HG03097 (cell line): Measurements from ENCODE around the gene FNDC5.
"Not testable (repeated sequence)": the region's sequence is repeated elsewhere in the genome, so short reads cannot be mapped to it uniquely, and the experiment has no call there.

Source experiments
- ATAC-seq: cut with Tn5 transposase; IDR thresholded peaks from one replicate; pipeline ENCODE4 v1.9.1; 2021; ENCODE audit not compliant: unreplicated experiment, low FRiP score

The FNDC5 gene

DNA sequence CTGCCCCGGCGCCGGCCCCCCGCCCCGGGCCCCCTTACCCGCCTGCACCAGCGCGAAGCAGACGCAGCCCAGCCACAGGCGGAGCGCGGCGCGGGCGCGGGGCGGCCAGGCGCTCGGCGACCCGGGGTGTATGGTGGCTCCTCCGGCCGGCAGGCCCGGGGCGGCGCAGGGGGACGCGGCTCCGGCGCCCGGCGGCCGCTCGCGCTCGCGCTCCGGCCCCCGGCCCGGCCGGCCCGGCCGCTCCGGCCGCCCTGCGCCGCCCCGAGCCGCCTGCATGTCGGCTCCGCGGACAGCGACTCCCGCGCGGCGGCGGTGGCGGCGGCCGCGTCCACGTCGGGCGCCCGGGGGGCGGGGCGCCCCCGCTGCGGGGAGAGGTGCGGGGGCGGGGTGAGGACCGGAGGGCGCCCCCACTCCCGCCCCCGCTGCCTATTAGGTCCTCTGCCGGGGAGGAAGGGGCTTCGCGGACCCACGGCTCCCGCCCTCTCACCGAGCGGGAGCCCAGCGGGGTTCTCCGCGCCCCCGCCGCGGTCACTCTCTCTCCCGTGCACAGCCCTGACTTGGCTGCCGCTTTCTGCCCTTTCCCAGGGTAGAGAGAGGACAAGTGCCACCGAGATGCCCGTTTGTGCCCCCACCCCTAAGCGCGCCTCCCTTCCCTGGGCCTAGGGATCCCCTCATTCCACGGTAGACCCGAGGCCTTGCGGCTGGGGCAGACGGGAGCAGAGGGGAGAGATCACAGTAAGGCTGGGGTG, at the start of gene FNDC5:
Gene FNDC5, minus strand, starts transcription at position 298 of the 749 bp plus-strand sequence.
- ATAC-seq, result no peak

DNA sequence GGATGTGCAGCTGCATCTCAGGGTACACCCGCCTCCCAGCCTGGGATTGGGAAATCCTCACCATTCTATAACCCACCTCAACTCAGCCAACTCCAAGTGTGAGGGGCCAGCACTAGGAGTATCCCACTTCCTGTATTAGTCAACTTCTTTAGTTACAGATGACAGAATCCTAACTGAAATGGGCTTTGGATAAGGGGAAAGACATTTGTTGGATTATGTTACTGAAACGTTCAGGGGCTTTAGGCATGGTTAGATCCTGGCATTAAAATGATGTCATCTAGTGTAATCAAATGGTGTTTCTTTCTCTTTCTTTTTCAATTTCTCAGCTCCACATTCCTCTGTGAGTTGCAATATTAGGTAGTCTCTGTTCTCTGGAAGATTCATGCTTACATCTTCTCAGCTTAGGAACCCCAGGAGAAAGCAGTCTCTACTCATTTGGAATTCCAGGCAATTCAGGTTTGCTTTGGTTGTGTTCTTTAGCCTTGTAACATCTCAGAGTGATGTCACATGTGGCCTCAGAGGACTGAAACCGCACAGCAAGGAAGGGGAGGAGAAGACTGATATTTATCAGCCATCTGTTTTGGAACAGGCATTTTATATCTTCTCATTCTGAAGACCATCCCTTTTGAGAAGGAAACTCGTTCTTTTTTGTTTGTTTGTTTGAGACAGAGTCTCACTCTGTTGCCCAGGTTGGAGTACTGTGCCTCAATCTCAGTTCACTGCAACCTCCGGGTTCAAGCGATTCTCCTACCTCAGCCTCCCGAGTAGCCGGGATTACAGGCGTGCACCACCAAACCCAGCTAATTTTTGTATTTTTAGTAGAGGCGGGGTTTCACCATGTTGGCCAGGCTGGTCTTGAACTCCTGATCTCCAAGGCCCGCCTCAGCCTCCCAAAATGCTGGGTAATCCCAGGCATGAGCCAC, 49.4 kb upstream of the FNDC5 start:
- ATAC-seq, result no peak

DNA sequence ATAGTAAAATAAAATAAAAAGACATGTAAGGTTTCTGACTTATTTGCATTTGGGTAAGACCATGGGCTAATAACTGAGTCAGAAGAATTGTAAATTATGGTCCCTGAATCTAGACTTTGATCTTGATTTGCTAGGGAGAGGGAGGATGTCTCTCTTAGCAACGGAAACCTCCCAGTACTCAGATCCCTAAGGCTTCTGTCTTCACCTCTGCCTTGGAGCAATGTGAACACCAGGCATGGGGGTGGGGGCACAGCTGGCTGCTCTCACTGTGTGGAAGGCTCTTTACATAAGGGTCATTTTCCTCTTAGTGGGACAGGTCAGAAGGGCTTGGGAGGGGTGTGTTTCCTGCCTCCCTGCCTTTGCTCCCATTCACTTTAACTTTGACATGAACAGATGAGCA, 47.5 kb upstream of the FNDC5 start:
- ATAC-seq, result no peak

DNA sequence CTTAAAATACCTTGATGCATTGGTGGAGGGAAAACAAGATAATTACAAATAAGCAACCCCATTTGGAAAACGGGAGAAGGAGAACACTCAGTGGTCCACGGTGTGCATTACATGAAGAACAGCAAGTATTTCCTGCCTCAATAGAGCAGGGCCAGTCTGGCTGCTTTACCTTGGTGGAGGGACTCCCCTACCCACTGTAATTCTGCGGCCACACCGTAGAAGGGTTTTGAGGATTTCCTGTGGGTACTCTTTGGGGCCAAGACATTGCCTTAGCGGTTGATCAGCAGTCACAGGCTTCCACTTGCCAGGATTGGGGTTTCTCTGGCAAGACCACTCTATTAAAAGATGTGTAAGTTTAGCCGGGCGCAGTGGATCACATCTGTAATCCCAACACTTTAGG, 46.8 kb upstream of the FNDC5 start:
- no peak for ATAC-seq

DNA sequence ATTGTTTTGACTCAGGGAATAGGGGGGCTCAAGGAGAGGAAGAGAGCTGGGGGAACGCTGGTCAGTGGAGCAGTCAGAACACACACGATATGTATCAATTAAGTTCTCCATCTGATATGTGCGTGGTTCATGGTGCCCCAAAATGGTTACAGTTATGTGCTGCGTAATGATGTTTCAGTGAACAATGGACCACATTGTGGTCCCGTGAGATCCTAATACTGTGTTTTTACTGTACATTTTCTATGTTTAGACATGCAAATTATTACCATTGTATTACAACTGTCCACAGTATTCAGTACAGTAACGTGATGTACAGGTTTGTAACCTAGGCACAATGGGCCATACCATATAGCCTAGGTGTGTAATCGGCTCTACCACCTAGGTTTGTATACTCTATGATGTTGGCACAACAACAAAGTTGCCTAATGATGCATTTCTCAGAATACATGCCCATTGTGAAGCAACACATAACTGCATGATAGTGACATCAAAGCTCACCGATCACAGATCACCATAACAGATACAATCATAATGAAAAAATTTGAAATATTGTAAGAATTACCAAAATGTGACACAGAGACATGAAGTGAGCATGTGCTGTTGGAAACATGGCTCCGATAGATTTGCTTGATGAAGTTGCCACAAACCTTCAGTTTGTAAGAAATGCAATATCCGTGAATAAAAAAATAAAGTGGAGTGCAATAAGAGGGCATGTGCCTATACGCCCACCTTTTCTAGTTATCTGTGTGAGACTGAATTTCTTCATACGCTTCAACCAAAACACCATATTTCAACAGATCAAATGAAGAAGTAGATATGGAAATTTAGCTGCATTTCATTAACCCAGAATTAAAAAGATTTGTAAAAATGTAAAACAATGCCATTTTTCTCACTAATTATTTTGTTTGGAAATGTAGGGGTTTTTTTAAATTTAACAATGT, 45.3 kb upstream of the FNDC5 start:
- no peak for ATAC-seq

DNA sequence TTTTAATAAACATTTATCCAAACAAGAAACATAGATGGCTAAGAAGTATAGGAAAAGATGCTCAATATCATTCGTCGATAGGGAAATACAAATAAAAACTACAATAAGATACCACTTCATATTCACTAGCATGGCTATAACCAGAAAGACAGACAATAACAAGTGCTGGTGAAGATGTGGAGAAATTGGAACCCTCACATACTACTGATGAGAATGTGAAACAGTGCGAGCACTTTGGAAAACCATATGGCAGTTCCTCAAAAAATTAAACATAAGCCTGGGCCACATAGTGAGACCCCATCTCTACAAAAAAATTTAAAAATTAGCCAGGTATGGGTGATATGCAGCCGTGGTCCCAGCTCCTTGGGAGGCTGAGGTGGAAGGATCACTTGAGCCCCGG, 39.6 kb upstream of the FNDC5 start:
- ATAC-seq, result no peak

DNA sequence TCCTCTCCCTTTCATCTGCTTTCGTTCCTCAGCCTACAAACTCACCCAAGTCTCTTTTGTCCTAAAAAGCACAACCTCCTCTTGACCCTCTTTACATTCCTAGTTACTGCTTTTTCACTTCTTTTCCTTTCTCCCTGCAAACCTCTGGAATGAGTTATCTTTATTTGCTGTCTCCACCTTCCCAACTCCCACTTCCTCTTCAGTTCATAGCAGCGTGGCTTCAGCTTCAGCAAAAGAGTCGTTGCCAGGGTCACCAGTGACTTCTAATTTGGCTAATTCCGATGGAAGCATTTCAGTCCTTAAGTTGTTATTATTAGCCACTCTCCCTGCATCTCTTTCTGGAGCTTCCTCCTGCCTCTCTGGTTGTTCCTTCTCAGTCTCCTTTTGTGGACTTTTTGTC, 36.7 kb upstream of the FNDC5 start:
- ATAC-seq, result no peak

DNA sequence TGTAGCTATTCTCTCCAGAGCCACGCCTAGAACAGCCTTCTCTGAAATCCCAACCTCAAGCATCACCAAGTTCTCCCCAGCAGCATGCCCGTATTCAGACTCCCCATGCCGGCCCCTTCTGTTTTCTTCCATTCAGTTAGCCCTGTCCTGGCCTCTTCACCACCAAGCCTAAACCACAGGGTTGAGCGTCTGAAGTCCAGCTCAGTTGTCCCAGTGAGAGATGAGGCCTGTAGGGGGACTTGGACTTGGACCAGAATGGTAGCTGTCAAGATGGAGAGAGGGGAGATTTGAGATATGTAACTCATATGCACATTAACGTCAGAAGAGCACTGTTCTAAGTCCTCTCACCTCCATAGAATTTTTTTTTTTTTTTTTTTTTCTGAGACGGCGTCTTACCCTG, 35.9 kb upstream of the FNDC5 start:
- ATAC-seq, result no peak

DNA sequence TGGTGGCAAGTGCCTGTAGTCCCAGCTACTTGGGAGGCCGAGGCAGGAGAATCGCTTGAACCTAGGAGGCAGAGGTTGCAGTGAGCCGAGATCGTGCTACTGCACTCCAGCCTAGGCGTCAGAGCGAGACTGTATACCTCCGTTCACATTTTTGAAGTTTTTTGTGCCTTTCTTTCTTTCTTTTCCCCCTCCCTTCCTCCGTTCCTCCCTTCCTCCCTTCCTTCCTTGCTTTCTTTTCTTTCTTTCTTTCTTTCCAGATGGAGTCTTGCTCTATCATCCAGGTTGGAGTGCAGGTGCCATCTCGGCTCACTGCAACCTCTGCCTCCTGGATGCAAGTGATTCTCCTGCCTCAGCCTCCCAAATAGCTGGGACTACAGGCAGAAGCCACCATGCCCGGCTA, 34.9 kb upstream of the FNDC5 start:
- ATAC-seq, result not testable (repeated sequence)

DNA sequence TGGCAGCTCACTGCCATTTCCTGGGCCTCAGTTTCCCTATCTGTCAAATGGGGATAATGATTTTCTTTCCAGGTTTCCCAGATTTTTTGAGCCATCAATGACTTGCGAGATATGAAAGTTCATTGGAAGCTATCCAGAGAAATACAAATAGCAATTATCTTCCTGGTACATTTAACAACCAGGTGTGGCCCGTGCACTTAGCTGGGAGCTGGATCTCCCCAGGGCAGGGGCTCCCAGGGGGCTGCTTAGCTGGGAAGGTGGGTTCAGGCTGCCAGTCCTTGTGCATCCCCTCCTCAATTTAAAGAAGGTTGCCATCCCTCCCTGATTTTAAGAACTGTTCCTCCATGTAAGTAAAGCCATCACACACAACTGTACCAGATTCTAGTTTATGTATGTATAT, 34.1 kb upstream of the FNDC5 start:
- no peak for ATAC-seq

DNA sequence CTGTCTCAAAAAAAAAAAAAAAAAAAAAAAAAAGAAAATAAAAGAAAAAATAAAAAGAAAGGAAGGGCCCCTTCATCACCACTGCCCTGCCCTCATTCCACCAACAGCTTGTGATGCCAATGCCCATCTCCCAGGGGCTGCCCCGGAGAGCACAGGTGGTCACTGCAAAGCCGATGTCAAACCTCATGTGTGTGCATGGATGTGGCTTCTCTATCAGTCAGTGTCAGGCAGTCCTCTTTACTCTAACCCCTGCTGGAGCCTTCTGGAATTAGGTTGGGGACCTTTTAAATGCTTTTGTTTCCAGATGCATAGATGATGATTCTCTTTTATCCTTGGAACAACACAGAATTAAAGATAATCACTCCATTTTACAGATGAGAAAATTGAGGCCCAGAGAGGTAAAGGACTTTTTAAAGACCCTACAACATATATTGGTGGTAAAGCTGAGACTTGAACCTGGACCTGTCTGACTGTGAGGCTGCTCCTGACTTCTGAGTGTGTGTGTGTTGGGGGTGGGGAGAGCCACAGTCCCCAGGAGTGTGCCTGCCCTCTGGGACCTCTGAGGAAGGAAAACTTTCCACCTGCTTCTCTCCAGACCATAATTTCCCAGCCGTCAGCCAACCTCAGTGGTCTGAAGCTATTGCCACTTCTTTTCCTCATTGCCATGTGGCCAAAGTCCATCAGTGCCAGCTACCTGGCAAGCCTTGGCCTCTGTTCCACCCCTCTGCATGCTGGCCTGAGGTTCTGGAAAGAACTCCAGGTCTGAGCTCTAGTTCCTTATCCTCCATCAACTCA, 33.5 kb upstream of the FNDC5 start:
- ATAC-seq, result no peak

DNA sequence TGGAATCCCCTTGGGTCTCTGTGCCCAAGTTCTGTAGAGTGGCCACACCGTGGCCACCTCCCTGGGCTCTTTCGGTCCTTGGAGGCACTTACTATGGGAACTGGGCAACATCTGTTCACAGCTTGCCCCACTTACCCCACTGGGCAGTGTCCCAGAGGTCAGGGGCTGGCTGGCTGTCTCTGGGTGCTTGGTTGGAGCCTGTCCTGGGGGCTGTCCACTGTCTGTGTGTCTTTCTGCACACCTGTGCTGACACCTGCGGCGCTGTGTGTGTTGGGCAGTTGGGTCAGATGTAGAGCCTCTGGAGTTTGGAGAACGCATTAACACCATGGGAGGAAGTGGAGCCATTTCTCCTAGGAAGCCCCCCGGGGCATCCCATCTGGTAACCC, 31.8 kb upstream of the FNDC5 start:
- no peak for ATAC-seq

DNA sequence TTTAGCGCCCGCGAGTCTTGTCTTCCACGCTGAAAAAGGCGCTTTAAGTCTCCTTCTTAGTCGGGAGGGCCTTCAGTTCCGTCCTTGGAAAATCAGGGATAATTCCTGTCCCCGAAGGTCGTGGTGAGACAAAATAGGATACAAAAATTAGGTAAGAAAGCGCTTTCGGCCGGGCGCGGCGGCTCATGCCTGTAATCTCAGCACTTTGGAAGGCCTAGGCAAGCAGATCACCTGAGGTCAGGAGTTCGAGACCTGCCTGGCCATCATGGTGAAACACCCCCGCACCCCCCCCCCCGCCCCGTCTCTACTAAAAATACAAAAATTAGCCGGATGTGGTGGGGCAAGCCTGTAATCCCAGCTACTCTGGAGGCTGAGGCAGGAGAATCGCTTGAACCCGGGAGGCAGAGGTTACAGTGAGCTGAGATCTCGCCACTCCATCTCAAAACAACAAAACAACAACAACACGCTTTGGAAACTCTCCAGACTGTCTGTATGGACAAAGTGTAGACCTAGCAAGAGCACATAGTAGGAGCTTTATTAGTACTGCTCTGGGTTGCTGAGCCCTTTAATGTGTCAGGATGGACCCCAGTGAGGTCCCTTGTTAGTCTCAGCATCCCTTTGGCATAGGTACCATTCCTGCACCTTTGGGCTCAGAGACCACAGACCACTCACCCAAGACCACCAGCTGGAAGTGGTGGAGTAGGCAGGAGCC, 31.3 kb upstream of the FNDC5 start:
- ATAC-seq, result no peak

DNA sequence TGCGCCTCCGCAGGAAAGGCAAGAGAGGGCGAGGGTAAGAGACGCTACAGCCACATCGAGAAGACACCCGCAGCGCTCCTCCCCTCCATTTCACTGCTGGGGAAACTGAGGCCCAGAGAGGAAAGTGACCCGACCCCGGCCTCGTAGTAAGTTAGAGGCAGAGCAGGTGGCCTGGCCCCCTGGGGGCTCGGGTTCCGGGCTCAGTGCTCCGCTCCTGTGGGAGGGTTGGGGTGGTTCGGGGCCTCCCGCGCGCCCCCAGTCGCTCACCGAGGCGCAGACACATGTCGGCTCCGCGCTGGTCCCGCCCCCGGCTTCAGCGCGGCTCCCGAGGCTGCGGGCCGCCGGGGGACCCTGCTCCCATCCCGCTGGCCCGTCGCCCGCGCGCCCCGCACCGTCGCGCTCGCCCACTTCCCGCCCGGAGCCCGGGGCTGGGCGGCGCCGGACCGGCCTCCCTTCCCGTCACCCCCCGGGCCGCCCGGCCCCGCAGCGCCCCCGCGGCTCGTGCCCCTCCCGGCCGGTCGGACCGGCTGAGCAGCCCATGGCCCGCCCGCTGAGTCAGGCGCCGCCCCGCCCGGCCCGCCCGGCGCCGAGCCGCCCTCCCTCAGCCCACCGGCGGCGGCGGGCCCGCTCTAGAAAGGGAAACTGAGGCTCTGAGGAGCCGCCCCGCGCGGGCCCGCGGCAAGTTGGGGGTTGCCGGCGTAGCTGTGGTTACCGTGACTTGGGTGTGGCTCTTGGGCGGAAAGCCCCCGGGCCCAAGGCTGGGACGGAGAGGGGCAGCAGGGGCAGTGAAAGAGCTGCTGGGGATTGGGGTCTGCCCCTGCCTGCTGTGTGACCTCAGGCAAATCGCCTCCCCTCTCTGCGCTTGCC, 30.5 kb upstream of the FNDC5 start, which contains the start of gene TMEM54:
Gene TMEM54, minus strand, starts transcription at position 434 of the 867 bp plus-strand sequence. Its CDS starts 151 bp downstream, at position 283.
- ATAC-seq, result no peak

DNA sequence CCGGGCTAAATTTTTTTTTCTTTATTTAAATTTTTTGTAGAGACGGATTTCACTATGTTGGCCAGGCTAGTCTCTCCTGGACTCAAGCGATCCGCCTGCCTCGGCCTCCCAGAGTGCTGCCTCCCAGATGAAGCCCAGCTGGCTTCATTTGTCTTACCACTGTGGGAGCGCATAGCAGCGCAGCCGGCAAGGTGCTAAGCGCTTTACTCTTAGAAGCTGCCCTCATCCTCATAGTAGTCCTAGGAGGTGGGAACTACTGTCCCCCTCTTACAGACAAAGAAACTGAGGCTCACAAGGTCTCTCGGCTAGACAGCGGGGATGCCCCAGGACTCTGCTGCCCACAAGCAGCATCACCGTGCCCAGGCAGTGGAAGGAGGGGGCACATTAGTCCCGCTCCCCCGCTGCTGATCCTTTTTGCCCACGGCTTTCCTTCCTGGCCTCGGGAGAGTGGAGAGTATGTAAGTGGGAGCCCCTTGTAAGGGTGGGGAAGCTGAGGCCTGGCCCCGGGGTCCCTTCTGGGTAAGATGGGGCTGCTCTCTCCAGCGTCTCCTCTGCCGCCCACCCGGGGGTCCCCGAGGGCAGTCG, 29.8 kb upstream of the FNDC5 start:
- ATAC-seq, result no peak

DNA sequence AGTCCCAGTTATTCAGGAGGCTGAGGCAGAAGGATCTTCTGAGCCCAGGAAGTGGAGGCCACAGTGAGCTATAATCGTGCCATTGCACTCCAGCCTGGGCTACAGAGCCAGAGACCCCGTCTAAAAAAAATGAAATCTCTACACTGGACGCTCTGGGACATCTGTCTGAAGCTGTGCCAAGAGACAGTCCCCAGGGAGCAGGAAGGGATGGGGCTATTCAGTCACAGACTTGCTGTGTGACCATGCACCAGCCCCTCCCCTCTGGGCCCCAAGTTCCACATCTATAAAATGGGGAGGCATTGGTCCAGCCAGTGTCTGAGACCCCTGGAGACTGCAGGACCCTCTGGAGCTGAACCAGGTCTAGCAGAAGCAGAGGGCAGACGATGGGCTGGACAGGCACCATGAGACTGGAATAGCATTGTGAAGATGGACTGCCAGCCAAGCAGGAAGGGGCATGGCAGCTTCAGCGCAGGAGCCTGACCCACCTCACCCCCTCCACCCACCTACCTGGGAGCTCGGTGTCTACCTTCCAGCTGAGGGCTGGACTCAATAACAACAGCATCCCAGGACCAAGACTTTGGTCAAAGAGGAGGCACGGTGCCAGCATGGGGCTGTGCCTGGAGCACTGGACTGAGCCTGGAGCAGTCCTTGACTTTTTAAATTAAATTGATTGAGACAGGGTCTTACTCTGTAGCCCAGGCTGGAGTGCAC, 29.0 kb upstream of the FNDC5 start:
- ATAC-seq, result no peak

DNA sequence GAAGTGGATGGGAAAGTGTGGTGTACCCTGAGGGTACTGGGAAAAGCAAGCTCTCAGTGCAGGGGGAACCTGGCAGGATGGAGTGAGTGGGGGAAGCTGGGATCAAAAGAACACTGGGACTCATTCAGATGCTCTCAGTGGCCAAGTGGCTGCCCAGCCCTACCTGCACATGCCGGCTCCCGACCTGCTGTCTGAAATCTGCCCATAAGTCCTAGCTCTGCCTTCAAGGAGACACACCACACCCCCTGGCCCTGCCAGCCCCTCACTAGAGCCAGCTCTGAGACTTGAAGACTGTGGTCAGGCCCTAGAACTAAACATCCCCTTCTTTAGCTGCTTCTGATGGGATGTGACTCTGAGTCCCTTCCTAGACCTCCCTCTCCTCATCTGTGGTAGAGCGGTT, 28.2 kb upstream of the FNDC5 start:
- no peak for ATAC-seq
